A549 (cell line): ENCODE data around the gene OR4D2.

Source experiments
- CHD2 ChIP-seq: fragments of 150-350 bp; IDR thresholded peaks from 2 replicates; pipeline ENCODE4 v1.6.1; 2014; ENCODE audit warnings: low read length; ENCODE audit not compliant: partially characterized antibody
- ESRRA ChIP-seq: fragments of 150-350 bp; IDR thresholded peaks from 2 replicates; pipeline ENCODE4 v1.6.1; 2014; ENCODE audit warnings: mild to moderate bottlenecking, low read length, borderline replicate concordance
- POLR2A ChIP-seq: IDR thresholded peaks from 2 replicates; pipeline ENCODE4 v1.6.1; 2012; ENCODE audit warnings: mild to moderate bottlenecking, low read length
- RAD21 ChIP-seq, 2 experiments: fragments of >200 bp in 1 of 2; sonication (Bioruptor Twin) in 1 of 2; formaldehyde crosslinking in 1 of 2; IDR thresholded peaks in 1 of 2; conservative IDR thresholded peaks in 1 of 2; 2 replicates in 1 of 2; 3 replicates in 1 of 2; pipeline ENCODE4 v1.6.1; 2012 to 2018; ENCODE audit warnings: inconsistent platforms in 1 of 2
- SREBF2 ChIP-seq: fragments of 450-650 bp; IDR thresholded peaks from 2 replicates; pipeline ENCODE4 v1.6.1; 2014; ENCODE audit warnings: mild to moderate bottlenecking, moderate library complexity
- TP53 ChIP-seq: fragments of 250-450 bp; sonication (Bioruptor Pico); IDR thresholded peaks from 2 replicates; pipeline ENCODE4 v1.5.0; 2021; ENCODE audit warnings: mild to moderate bottlenecking, moderate library complexity
- TF ChIP-seq, protein P1 (sequence below): fragments of >200 bp; sonication (Bioruptor Twin); formaldehyde crosslinking; IDR thresholded peaks from 3 replicates; pipeline ENCODE4 v1.5.1; 2016
- TF ChIP-seq, protein P2 (sequence below): fragments of 200-600 bp; sonication (generic); IDR thresholded peaks from 2 replicates; pipeline ENCODE4 v1.6.1; 2016; ENCODE audit warnings: antibody characterized with exemption, mild to moderate bottlenecking, moderate library complexity

DNA sequence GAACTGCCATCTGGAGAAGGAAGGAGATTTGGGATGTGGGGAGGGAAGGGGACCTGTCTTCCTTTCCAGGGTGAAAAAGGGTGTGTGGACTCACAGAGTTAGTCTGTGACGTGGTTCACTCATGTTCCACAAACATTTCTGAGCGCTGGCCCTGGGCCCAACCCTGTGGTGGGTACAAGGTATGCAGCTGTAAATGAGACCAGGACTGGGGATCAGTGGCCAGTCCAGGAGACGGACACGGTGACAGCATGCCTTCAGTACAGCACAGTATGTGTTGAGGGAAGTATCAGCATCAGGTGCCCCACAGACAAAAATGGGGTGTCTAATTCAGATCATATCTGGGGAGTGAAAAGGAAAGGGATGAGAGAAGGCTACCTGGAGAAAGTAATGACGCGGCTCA, 20.3 kb downstream of the OR4D2 start:
- TF ChIP-seq, protein P1, sequence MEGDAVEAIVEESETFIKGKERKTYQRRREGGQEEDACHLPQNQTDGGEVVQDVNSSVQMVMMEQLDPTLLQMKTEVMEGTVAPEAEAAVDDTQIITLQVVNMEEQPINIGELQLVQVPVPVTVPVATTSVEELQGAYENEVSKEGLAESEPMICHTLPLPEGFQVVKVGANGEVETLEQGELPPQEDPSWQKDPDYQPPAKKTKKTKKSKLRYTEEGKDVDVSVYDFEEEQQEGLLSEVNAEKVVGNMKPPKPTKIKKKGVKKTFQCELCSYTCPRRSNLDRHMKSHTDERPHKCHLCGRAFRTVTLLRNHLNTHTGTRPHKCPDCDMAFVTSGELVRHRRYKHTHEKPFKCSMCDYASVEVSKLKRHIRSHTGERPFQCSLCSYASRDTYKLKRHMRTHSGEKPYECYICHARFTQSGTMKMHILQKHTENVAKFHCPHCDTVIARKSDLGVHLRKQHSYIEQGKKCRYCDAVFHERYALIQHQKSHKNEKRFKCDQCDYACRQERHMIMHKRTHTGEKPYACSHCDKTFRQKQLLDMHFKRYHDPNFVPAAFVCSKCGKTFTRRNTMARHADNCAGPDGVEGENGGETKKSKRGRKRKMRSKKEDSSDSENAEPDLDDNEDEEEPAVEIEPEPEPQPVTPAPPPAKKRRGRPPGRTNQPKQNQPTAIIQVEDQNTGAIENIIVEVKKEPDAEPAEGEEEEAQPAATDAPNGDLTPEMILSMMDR: no peak
- no peak for TF ChIP-seq CHD2
- TF ChIP-seq RAD21 (conservative IDR thresholded peaks at IDR 0.05 in 1 of 2, IDR thresholded peaks at IDR 0.05 in 1 of 2): no peak
- TF ChIP-seq POLR2A: no peak
- TF ChIP-seq, protein P2, sequence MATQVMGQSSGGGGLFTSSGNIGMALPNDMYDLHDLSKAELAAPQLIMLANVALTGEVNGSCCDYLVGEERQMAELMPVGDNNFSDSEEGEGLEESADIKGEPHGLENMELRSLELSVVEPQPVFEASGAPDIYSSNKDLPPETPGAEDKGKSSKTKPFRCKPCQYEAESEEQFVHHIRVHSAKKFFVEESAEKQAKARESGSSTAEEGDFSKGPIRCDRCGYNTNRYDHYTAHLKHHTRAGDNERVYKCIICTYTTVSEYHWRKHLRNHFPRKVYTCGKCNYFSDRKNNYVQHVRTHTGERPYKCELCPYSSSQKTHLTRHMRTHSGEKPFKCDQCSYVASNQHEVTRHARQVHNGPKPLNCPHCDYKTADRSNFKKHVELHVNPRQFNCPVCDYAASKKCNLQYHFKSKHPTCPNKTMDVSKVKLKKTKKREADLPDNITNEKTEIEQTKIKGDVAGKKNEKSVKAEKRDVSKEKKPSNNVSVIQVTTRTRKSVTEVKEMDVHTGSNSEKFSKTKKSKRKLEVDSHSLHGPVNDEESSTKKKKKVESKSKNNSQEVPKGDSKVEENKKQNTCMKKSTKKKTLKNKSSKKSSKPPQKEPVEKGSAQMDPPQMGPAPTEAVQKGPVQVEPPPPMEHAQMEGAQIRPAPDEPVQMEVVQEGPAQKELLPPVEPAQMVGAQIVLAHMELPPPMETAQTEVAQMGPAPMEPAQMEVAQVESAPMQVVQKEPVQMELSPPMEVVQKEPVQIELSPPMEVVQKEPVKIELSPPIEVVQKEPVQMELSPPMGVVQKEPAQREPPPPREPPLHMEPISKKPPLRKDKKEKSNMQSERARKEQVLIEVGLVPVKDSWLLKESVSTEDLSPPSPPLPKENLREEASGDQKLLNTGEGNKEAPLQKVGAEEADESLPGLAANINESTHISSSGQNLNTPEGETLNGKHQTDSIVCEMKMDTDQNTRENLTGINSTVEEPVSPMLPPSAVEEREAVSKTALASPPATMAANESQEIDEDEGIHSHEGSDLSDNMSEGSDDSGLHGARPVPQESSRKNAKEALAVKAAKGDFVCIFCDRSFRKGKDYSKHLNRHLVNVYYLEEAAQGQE: no peak
- TF ChIP-seq ESRRA: no peak
- no peak for TF ChIP-seq TP53
- no peak for TF ChIP-seq SREBF2
